ENCODE measurements around the gene ABLIM2.

ABLIM2 gene

DNA sequence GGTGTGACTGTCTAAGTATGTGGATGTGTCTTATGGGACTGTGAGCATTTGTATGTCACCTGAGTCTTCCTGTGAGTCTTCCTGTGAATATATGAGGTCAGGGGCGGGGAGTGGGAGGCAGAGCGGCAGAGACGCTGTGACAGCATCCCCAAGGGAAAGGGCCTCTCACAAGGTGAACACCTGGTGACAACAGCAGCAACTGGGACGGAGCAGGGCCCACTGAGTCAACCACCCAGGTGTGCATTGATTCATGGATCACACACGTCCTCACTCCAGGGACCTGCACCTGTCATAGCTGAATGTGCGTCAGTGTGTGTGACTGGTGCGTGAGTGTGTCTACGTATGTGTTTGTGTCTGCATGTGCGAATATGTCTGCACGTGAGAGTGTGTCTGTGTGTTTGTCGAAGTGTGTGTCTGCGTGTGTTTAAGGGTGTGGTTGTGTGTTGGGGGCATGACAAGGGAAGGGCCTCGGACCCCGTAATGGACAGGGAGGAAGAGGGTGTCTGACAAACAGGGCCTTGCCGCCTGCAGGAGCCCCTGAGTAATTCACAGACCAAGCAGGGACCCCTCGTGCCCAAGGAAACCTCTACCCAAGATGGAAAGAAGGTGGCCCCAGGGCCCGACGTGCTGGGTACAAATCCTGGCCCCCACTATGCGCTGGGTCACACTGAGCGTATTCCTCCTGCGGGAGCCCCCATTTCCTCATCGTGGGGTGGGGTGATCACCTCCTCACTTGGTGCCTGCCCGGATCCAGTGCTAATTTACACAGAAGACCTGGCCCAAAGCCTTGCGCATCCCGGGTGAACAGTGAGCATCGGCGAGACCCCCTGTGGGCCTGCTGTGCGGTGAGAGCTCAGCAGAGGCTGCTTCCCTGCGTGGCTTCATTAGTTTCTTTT, 76.7 kb downstream of the ABLIM2 start:
- TF ChIP-seq POLR2AphosphoS5 (IDR thresholded peaks at IDR 0.05; ENCODE audit: low read depth) (no peak), SPI1 (IDR thresholded peaks at IDR 0.05; ENCODE audit: borderline replicate concordance, low read depth) (no peak), GABPA (IDR thresholded peaks at IDR 0.05; ENCODE audit: low read depth) (no peak)
- TF ChIP-seq, protein P1, sequence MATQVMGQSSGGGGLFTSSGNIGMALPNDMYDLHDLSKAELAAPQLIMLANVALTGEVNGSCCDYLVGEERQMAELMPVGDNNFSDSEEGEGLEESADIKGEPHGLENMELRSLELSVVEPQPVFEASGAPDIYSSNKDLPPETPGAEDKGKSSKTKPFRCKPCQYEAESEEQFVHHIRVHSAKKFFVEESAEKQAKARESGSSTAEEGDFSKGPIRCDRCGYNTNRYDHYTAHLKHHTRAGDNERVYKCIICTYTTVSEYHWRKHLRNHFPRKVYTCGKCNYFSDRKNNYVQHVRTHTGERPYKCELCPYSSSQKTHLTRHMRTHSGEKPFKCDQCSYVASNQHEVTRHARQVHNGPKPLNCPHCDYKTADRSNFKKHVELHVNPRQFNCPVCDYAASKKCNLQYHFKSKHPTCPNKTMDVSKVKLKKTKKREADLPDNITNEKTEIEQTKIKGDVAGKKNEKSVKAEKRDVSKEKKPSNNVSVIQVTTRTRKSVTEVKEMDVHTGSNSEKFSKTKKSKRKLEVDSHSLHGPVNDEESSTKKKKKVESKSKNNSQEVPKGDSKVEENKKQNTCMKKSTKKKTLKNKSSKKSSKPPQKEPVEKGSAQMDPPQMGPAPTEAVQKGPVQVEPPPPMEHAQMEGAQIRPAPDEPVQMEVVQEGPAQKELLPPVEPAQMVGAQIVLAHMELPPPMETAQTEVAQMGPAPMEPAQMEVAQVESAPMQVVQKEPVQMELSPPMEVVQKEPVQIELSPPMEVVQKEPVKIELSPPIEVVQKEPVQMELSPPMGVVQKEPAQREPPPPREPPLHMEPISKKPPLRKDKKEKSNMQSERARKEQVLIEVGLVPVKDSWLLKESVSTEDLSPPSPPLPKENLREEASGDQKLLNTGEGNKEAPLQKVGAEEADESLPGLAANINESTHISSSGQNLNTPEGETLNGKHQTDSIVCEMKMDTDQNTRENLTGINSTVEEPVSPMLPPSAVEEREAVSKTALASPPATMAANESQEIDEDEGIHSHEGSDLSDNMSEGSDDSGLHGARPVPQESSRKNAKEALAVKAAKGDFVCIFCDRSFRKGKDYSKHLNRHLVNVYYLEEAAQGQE (IDR thresholded peaks at IDR 0.05; ENCODE audit: insufficient replicate concordance, low read depth), result no peak
- TF ChIP-seq, protein P2, sequence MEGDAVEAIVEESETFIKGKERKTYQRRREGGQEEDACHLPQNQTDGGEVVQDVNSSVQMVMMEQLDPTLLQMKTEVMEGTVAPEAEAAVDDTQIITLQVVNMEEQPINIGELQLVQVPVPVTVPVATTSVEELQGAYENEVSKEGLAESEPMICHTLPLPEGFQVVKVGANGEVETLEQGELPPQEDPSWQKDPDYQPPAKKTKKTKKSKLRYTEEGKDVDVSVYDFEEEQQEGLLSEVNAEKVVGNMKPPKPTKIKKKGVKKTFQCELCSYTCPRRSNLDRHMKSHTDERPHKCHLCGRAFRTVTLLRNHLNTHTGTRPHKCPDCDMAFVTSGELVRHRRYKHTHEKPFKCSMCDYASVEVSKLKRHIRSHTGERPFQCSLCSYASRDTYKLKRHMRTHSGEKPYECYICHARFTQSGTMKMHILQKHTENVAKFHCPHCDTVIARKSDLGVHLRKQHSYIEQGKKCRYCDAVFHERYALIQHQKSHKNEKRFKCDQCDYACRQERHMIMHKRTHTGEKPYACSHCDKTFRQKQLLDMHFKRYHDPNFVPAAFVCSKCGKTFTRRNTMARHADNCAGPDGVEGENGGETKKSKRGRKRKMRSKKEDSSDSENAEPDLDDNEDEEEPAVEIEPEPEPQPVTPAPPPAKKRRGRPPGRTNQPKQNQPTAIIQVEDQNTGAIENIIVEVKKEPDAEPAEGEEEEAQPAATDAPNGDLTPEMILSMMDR (IDR thresholded peaks at IDR 0.05; ENCODE audit: insufficient read depth, low read length), result no peak
- Histone ChIP-seq H3K27ac (replicated peaks) (no peak overlapping the region), H3K27me3 (ENCODE audit: insufficient read depth, poor library complexity, severe bottlenecking) (peaks cover 4% of the 10 kb centered on the region), H3K4me3 (replicated peaks; ENCODE audit: insufficient read depth, low read length) (no peak overlapping the region)
- DNase-seq (ENCODE audit: low read depth in 1 of 2, low spot score in 1 of 2), result no peak

DNA sequence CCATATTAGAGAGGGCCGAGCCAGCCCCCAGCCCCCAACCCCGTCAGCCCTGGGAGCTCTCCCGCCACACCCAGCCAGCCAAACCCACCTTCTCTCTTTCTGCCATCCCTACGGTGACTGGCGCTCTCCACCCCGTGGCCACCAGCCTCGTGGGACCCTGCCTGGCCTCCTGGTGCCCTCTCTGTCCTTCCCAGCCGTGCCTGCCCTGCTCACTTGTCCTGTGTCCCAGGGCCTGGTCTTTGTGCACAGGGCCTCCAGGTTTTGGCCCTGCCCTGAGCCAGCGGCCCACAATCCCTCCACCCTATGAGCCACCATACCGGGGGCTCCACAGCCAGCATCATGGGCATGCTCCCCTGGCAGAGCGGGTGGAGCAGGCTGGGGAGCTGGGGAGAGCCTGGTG, 77.4 kb downstream of the ABLIM2 start:
- no peak for TF ChIP-seq POLR2AphosphoS5 (IDR thresholded peaks at IDR 0.05; ENCODE audit: low read depth)
- TF ChIP-seq, protein P2 (IDR thresholded peaks at IDR 0.05; ENCODE audit: insufficient read depth, low read length), result no peak
- TF ChIP-seq GABPA (IDR thresholded peaks at IDR 0.05; ENCODE audit: low read depth), result no peak
- TF ChIP-seq, protein P1 (IDR thresholded peaks at IDR 0.05; ENCODE audit: insufficient replicate concordance, low read depth), result no peak
- TF ChIP-seq SPI1 (IDR thresholded peaks at IDR 0.05; ENCODE audit: borderline replicate concordance, low read depth), result no peak
- H3K4me3 ChIP-seq (replicated peaks; ENCODE audit: insufficient read depth, low read length), result no peak overlapping the region
- DNase-seq (ENCODE audit: low read depth in 1 of 2, low spot score in 1 of 2), result no peak
- no peak overlapping the region for H3K27ac ChIP-seq (replicated peaks)
- peaks cover 4% of the 10 kb centered on the region for H3K27me3 ChIP-seq (ENCODE audit: insufficient read depth, poor library complexity, severe bottlenecking)

DNA sequence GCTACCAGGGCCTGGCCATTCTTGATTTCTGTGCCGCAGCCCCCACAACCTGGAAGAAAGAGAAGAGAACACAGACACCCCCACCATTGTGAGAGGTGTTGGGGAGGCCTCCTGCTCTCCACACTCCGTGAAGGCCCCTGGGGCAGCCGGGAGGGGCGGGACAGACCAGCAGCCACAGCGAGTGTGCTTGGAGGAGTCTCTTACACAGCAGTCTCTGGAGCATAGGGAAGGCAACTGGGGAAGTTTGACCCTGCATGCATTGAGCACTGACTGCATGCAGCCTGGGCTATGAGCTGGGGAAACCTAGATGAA, 77.9 kb downstream of the ABLIM2 start:
- no peak for TF ChIP-seq POLR2AphosphoS5 (IDR thresholded peaks at IDR 0.05; ENCODE audit: low read depth)
- no peak for TF ChIP-seq GABPA (IDR thresholded peaks at IDR 0.05; ENCODE audit: low read depth)
- no peak for TF ChIP-seq SPI1 (IDR thresholded peaks at IDR 0.05; ENCODE audit: borderline replicate concordance, low read depth)
- TF ChIP-seq, protein P2 (IDR thresholded peaks at IDR 0.05; ENCODE audit: insufficient read depth, low read length), result no peak
- TF ChIP-seq, protein P1 (IDR thresholded peaks at IDR 0.05; ENCODE audit: insufficient replicate concordance, low read depth), result no peak
- H3K27ac ChIP-seq (replicated peaks), result no peak overlapping the region
- H3K27me3 ChIP-seq (ENCODE audit: insufficient read depth, poor library complexity, severe bottlenecking), result peaks cover 4% of the 10 kb centered on the region
- DNase-seq (ENCODE audit: low read depth in 1 of 2, low spot score in 1 of 2), result no peak
- no peak overlapping the region for H3K4me3 ChIP-seq (replicated peaks; ENCODE audit: insufficient read depth, low read length)
